ENCODE results near the gene ARHGEF7. TPM values are rescaled to one million over a fixed set of nuclear protein-coding genes. Genes with fewer than 3 reads are reported as not detected.

Gene ARHGEF7
- total RNA-seq, 5 donors from 2014 or later (not counting 1 experiment from before 2014, with no cell fraction given), result 68.0 to 85.8 (median 83.7) TPM

DNA sequence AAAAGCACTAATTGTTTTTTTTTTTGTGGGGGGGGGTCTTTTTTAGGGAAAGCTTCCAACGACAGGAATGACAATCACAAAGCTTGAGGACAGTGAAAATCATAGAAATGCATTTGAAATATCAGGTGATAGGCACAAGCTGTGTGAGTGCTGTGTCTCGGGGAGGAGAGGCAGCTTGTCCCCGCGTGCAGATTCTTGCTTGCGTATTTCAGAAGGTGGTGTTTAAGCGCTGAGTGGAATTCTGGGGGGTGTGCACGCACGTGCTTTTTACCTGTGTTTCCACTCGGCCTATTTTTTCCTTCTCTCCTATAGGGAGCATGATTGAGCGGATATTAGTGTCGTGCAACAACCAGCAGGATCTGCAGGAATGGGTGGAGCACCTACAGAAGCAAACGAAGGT is 165.1 kb downstream of the ARHGEF7 start:
- Mint-ChIP-seq H3K36me3 (peaks cover 79% of the 10 kb centered on the region), H3K4me3 (no peak overlapping the region), H3K27ac (no peak overlapping the region), H3K4me1 (no peaks in the 10 kb centered on the region), H3K9me3 (no peaks in the 10 kb centered on the region), H3K27me3 (no peaks in the 10 kb centered on the region)
- WGBS (ENCODE audit: insufficient coverage), result 97% methylated on average over 11 of the region's 12 CpGs
- ATAC-seq (replicated peaks in 1 of 4) (no peak), DNase-seq (no peak)
- CTCF ChIA-PET, result no interaction called here
- H3K27me3 ChIP-seq (replicated peaks in 1 of 2; ENCODE audit: control insufficient read depth in 2 of 2, extremely low read depth in 1 of 2, insufficient read depth in 2 of 2, low read length in 1 of 2), result no peaks in the 10 kb centered on the region
- POLR2A ChIA-PET, result interaction anchor here in 1 of 2 donors (0.6 kb wide), 1 partner anchor 212 kb away, joined by 3 read pairs; no protein-coding TSS in a partner anchor
- H3K27ac ChIP-seq (ENCODE audit: low read length), result no peak overlapping the region
- peaks cover 8 to 82% of the 10 kb centered on the region in 2 donors for H3K36me3 ChIP-seq (ENCODE audit: control insufficient read depth in 2 of 2, extremely low read depth in 1 of 2, insufficient read depth in 1 of 2, low read length in 1 of 2)
- H3K4me1 ChIP-seq (ENCODE audit: control insufficient read depth in 1 of 2, extremely low read depth in 1 of 2, insufficient read depth in 2 of 2, low read length in 2 of 2), result no peaks in the 10 kb centered on the region
- no peaks in the 10 kb centered on the region for H3K9me3 ChIP-seq
- H3K4me3 ChIP-seq (ENCODE audit: control insufficient read depth in 1 of 2, extremely low read depth in 1 of 2, low read length in 1 of 2), result no peak overlapping the region

DNA sequence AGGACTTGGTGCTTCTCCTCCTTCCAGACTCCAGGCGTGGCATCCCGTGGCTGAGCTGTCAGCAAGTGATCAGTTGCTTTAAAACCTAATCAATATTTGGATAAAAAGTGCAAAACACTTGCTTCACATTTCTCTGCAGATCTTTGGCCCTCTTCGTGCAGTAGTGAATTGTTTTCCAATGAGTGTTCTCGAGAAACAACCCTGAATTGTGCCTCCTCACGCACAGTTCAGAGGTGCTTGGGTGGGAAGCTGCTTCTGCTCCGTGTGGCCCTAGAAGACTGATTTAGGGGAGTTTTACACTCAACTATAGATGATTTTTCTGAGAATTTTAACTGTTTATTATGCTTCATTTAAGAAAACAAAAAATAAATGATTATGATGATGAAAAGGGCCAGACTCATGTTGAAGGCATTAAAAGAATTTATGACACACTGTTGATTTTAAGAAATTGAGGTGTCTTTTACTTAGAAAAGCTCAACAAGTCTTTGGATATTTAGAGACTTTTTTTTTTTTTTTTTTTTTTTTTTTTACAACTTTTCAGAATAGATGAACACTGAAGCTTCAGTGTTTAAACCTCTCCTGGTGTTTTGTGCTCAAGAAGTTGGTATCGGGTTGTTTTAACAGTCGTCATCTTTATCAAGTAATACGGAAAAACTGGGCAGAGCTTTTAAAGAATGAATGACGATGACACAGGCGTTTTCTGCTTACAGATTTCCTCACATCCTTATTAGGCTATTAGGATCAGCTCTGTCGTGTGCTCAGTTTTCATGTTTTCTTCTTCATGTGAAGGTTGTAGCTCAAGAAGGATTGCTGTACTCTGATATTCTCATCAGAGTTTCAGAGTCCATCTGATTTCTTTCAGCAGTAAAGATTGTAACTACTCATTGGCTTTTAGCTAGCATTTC is 165.8 kb downstream of the ARHGEF7 start:
- no peak overlapping the region for H3K4me3 Mint-ChIP-seq
- ChIA-PET POLR2A (interaction anchor here in 1 of 2 donors (0.6 kb wide), 1 partner anchor 123 kb away, joined by 6 read pairs; no protein-coding TSS in a partner anchor), CTCF (no interaction called here)
- no peak for DNase-seq
- H3K27ac ChIP-seq (ENCODE audit: low read length), result no peak overlapping the region
- H3K27me3 ChIP-seq (replicated peaks in 1 of 2; ENCODE audit: control insufficient read depth in 2 of 2, extremely low read depth in 1 of 2, insufficient read depth in 2 of 2, low read length in 1 of 2), result no peaks in the 10 kb centered on the region
- H3K4me1 ChIP-seq (ENCODE audit: control insufficient read depth in 1 of 2, extremely low read depth in 1 of 2, insufficient read depth in 2 of 2, low read length in 2 of 2), result no peaks in the 10 kb centered on the region
- H3K4me3 ChIP-seq (ENCODE audit: control insufficient read depth in 1 of 2, extremely low read depth in 1 of 2, low read length in 1 of 2), result no peak overlapping the region
- WGBS (ENCODE audit: insufficient coverage), result 80% methylated on average over 1 of the region's 12 CpGs
- no peaks in the 10 kb centered on the region for H3K9me3 Mint-ChIP-seq
- no peaks in the 10 kb centered on the region for H3K27me3 Mint-ChIP-seq
- H3K4me1 Mint-ChIP-seq, result no peaks in the 10 kb centered on the region
- no peak overlapping the region for H3K27ac Mint-ChIP-seq
- ATAC-seq (replicated peaks in 1 of 4), result no peak
- peaks cover 78% of the 10 kb centered on the region for H3K36me3 Mint-ChIP-seq
- H3K36me3 ChIP-seq (ENCODE audit: control insufficient read depth in 2 of 2, extremely low read depth in 1 of 2, insufficient read depth in 1 of 2, low read length in 1 of 2), result peaks cover 11 to 82% of the 10 kb centered on the region in 2 donors
- H3K9me3 ChIP-seq, result no peaks in the 10 kb centered on the region

DNA sequence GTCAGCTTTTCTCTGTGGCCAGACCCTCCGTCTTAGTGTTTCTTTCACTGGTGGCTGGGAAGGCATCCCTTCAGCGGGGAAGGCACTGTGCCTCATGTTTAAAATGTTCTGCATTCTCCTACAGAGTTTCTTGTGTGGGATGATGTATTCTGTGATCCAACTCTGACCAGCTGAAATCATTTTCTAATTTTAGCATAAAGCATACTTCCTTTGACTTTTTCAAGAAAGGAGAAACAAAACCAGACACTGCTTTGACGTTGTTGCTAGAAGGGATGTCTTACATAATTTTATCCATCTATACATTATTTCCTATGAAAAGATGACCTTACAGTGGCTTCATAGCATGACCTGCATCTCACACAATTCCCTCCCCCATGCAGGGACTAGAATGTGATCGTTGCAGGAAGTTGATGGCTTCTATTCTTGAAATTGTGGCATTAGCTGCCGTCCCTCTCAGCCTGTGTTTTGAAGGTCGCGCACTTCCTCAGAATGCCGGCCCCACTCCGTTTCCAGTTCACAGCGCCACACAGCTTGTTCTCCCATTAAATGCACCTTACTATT is 166.7 kb downstream of the ARHGEF7 start:
- H3K4me3 ChIP-seq (ENCODE audit: control insufficient read depth in 1 of 2, extremely low read depth in 1 of 2, low read length in 1 of 2), result no peak overlapping the region
- Mint-ChIP-seq H3K4me3 (no peak overlapping the region), H3K4me1 (no peaks in the 10 kb centered on the region), H3K36me3 (peaks cover 76% of the 10 kb centered on the region), H3K9me3 (no peaks in the 10 kb centered on the region), H3K27ac (no peak overlapping the region), H3K27me3 (no peaks in the 10 kb centered on the region)
- CTCF ChIA-PET, result no interaction called here
- H3K4me1 ChIP-seq (ENCODE audit: control insufficient read depth in 1 of 2, extremely low read depth in 1 of 2, insufficient read depth in 2 of 2, low read length in 2 of 2), result no peaks in the 10 kb centered on the region
- H3K27me3 ChIP-seq (replicated peaks in 1 of 2; ENCODE audit: control insufficient read depth in 2 of 2, extremely low read depth in 1 of 2, insufficient read depth in 2 of 2, low read length in 1 of 2), result no peaks in the 10 kb centered on the region
- DNase-seq (no peak), ATAC-seq (replicated peaks in 1 of 4) (no peak)
- peaks cover 11 to 83% of the 10 kb centered on the region in 2 donors for H3K36me3 ChIP-seq (ENCODE audit: control insufficient read depth in 2 of 2, extremely low read depth in 1 of 2, insufficient read depth in 1 of 2, low read length in 1 of 2)
- POLR2A ChIA-PET, result no interaction called here
- no CpG with 5 or more reads among the region's 10 CpGs for WGBS (ENCODE audit: insufficient coverage)
- no peaks in the 10 kb centered on the region for H3K9me3 ChIP-seq
- no peak overlapping the region for H3K27ac ChIP-seq (ENCODE audit: low read length)

DNA sequence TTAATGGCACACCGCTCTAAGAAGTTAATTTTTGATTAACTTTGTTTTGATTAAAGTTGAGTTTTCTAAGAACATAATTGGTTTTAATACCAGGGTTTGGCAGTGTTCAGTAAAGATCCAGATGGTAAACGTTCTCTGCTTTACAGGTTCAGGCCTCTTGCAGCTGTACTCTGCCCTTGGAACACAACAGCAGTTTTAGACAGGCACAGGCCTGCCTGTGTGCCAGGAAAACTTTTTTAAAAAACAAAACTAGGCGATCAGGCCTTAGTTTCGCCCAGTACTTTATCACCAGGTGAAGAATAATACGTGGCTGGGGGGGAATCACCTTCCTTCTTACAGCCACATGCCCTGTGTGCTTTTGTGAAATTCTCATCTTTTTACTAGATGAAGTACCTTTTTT is 167.3 kb downstream of the ARHGEF7 start:
- no peak for DNase-seq
- no peak for ATAC-seq (replicated peaks in 1 of 4)
- Histone ChIP-seq H3K36me3 (ENCODE audit: control insufficient read depth in 2 of 2, extremely low read depth in 1 of 2, insufficient read depth in 1 of 2, low read length in 1 of 2) (peaks cover 11 to 86% of the 10 kb centered on the region in 2 donors), H3K4me3 (ENCODE audit: control insufficient read depth in 1 of 2, extremely low read depth in 1 of 2, low read length in 1 of 2) (no peak overlapping the region), H3K4me1 (ENCODE audit: control insufficient read depth in 1 of 2, extremely low read depth in 1 of 2, insufficient read depth in 2 of 2, low read length in 2 of 2) (no peaks in the 10 kb centered on the region), H3K27ac (ENCODE audit: low read length) (no peak overlapping the region), H3K9me3 (no peaks in the 10 kb centered on the region), H3K27me3 (replicated peaks in 1 of 2; ENCODE audit: control insufficient read depth in 2 of 2, extremely low read depth in 1 of 2, insufficient read depth in 2 of 2, low read length in 1 of 2) (no peaks in the 10 kb centered on the region)
- POLR2A ChIA-PET, result no interaction called here
- no peaks in the 10 kb centered on the region for H3K4me1 Mint-ChIP-seq
- peaks cover 77% of the 10 kb centered on the region for H3K36me3 Mint-ChIP-seq
- H3K27me3 Mint-ChIP-seq, result no peaks in the 10 kb centered on the region
- no peak overlapping the region for H3K27ac Mint-ChIP-seq
- no peak overlapping the region for H3K4me3 Mint-ChIP-seq
- WGBS (ENCODE audit: insufficient coverage), result 100% methylated on average over 1 of the region's 5 CpGs
- no peaks in the 10 kb centered on the region for H3K9me3 Mint-ChIP-seq
- CTCF ChIA-PET, result no interaction called here

DNA sequence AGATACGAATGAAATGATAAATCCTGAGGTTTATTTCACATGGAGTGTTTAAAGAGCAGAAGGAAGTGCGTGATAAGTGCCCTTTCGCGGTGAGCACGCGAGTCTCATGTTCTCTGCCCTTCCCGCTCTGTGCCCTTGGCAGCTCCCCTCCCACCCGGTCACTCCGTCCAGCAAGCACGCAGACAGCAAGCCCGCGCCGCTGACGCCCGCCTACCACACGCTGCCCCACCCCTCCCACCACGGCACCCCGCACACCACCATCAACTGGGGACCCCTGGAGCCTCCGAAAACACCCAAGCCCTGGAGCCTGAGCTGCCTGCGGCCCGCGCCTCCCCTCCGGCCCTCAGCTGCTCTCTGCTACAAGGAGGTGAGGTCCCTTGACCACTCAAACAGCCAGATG is 167.9 kb downstream of the ARHGEF7 start:
- peaks cover 77% of the 10 kb centered on the region for H3K36me3 Mint-ChIP-seq
- H3K27ac Mint-ChIP-seq, result no peak overlapping the region
- ChIA-PET CTCF (no interaction called here), POLR2A (no interaction called here)
- H3K4me3 Mint-ChIP-seq, result no peak overlapping the region
- Histone ChIP-seq H3K36me3 (ENCODE audit: control insufficient read depth in 2 of 2, extremely low read depth in 1 of 2, insufficient read depth in 1 of 2, low read length in 1 of 2) (peaks cover 11 to 86% of the 10 kb centered on the region in 2 donors), H3K27ac (ENCODE audit: low read length) (no peak overlapping the region), H3K9me3 (no peaks in the 10 kb centered on the region), H3K27me3 (replicated peaks in 1 of 2; ENCODE audit: control insufficient read depth in 2 of 2, extremely low read depth in 1 of 2, insufficient read depth in 2 of 2, low read length in 1 of 2) (no peaks in the 10 kb centered on the region), H3K4me3 (ENCODE audit: control insufficient read depth in 1 of 2, extremely low read depth in 1 of 2, low read length in 1 of 2) (no peak overlapping the region), H3K4me1 (ENCODE audit: control insufficient read depth in 1 of 2, extremely low read depth in 1 of 2, insufficient read depth in 2 of 2, low read length in 2 of 2) (no peaks in the 10 kb centered on the region)
- H3K9me3 Mint-ChIP-seq, result no peaks in the 10 kb centered on the region
- no peaks in the 10 kb centered on the region for H3K27me3 Mint-ChIP-seq
- 99% methylated on average over 23 of the region's 23 CpGs for WGBS (ENCODE audit: insufficient coverage)
- ATAC-seq (replicated peaks in 1 of 4), result no peak
- DNase-seq, result no peak
- no peaks in the 10 kb centered on the region for H3K4me1 Mint-ChIP-seq

DNA sequence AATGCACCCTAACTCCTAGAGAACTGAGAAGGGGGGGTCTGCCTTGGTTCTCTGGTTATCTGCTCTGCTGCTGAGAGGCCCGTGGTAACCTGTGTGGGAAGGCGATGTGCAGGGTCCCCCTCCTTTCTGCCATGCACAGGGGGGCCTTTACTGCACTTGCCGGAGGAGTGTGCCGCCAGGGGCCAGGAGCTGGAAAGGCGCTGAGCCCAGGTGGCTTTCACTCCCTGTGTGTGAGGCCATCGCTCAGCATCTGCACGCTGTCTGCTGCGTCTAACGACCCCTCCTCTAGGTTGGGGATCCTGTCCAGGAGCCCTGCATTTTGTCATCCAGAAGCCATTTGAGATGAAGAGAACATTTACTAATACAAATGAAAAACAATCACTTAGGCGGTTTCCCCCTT is 168.3 kb downstream of the ARHGEF7 start:
- Histone ChIP-seq H3K27ac (ENCODE audit: low read length) (no peak overlapping the region), H3K9me3 (no peaks in the 10 kb centered on the region), H3K27me3 (replicated peaks in 1 of 2; ENCODE audit: control insufficient read depth in 2 of 2, extremely low read depth in 1 of 2, insufficient read depth in 2 of 2, low read length in 1 of 2) (no peaks in the 10 kb centered on the region), H3K4me1 (ENCODE audit: control insufficient read depth in 1 of 2, extremely low read depth in 1 of 2, insufficient read depth in 2 of 2, low read length in 2 of 2) (no peaks in the 10 kb centered on the region), H3K36me3 (ENCODE audit: control insufficient read depth in 2 of 2, extremely low read depth in 1 of 2, insufficient read depth in 1 of 2, low read length in 1 of 2) (peaks cover 16 to 86% of the 10 kb centered on the region in 2 donors), H3K4me3 (ENCODE audit: control insufficient read depth in 1 of 2, extremely low read depth in 1 of 2, low read length in 1 of 2) (no peak overlapping the region)
- ChIA-PET CTCF (no interaction called here), POLR2A (no interaction called here)
- Mint-ChIP-seq H3K36me3 (peaks cover 75% of the 10 kb centered on the region), H3K4me3 (no peak overlapping the region), H3K27me3 (no peaks in the 10 kb centered on the region), H3K27ac (no peak overlapping the region), H3K4me1 (no peaks in the 10 kb centered on the region), H3K9me3 (no peaks in the 10 kb centered on the region)
- WGBS (ENCODE audit: insufficient coverage), result 100% methylated on average over 7 of the region's 10 CpGs
- no peak for ATAC-seq (replicated peaks in 1 of 4)
- no peak for DNase-seq
